Kidney epithelial cell (primary cell): Measurements from ENCODE around the gene CACNB4. TPM values are rescaled to one million over a fixed set of nuclear protein-coding genes. Genes with fewer than 3 reads are reported as not detected.

Source experiments
- DNase-seq: peaks from one replicate; pipeline ENCODE4 v3.0.0-alpha.2; 2010; ENCODE audit warnings: low read depth
- H3K27me3 ChIP-seq: 2 replicates; pipeline ENCODE4 v1.6.0; 2011; ENCODE audit warnings: low read length; ENCODE audit not compliant: control insufficient read depth, insufficient read depth
- H3K36me3 ChIP-seq: 2 replicates; pipeline ENCODE4 v1.5.1; 2011; ENCODE audit warnings: low read length; ENCODE audit not compliant: control insufficient read depth, insufficient read depth
- H3K4me3 ChIP-seq: 2 replicates; pipeline ENCODE4 v1.5.1; 2011; ENCODE audit warnings: low read depth, mild to moderate bottlenecking, control low read depth, low read length
- CTCF ChIP-seq: IDR thresholded peaks from 2 replicates; pipeline ENCODE4 v1.5.1; 2011; ENCODE audit warnings: mild to moderate bottlenecking, moderate library complexity, low read length, control low read depth, inconsistent platforms; ENCODE audit not compliant: insufficient read depth, poor library complexity, severe bottlenecking
- total RNA-seq: library from RNA; depleted of rRNA; stranded (reverse); fragments of >200 nt; gene quantifications from 2 replicates; pipeline ENCODE4 v1.2.3, GENCODE V29; 2015

CACNB4 gene
- total RNA-seq, 1 donor from 2014 or later = 0.79 TPM

DNA sequence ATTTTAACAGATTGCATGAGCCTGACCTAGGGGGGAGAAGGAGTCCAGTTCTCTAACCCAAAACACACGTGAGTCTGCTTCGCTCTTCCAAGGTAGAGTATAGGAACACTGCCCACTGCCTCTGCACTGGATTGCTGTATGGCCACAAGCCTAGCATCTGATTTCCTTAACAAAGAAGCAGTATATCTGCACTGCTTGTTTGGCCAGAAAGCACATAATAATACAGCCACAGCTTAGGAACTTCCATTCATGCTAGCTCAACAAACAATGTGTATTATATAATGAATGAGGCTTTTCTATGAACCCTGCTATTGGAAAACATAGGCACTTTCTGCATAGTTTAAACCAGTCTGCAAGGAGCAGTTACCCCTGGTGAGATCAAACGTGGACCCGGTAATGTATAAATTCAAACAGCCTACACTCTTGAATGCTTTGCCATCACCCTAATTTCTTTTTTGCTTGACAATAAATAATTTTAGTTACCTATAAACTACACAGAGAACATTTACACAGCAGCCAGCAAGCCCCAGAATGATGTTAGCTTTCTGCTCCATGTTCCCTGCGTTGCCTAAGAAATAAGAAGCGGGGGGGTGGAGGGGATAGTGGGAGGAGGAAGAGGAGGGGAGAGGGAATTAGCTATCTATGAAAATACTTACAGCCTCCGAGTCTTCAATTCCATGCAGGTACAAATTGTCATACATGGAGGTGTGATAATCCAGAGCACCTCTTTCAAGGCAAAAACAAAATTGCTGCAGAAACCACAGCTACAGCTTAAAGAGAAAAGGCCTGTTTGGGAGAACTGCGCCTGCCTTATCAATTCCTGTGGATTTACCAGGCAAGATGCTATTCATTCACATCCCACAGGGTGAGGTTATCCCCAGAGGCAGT lies 125.6 kb downstream of the CACNB4 start:
- DNase-seq = no peak
- TF ChIP-seq CTCF = no peak
- Histone ChIP-seq H3K4me3 (no peak overlapping the region), H3K36me3 (no peaks in the 10 kb centered on the region), H3K27me3 (peaks cover 3% of the 10 kb centered on the region)

DNA sequence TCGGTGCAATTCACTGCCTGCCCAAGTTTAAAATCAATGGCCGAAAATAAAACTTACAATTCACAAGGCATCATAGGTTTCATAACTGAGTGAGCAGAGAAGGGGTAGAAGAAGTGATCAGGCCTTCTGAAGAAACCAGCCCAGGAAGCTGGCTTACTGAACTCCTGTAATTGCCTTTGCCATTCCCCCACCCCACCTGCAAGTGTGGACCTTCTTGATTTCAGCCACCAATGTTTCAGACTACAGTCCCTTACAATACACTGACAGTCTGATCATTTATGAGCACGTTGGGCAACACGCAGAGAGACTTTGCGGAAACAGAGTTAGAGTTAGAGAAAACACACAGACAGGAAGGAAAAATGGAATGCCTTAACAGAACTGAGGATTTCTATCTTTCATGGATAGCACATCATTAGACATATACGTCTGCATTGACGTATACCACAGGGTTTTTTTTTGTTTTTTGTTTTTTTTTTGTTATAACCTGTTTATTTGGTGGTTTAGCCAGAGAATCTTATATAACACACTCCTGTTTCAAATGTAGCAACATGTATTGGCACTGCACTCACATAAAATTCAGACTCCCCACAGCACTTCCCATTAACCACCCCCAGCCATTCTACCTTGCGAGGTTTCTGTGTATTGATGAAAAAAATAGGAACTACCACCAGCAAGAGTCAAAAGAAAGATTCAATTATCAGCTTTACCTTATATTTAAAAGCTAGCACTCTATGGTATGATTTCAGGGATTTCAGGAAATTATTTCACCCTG lies 126.4 kb downstream of the CACNB4 start:
- no peak for DNase-seq
- Histone ChIP-seq H3K4me3 (no peak overlapping the region), H3K36me3 (no peaks in the 10 kb centered on the region), H3K27me3 (peaks cover 3% of the 10 kb centered on the region)
- TF ChIP-seq CTCF = no peak

- Histone ChIP-seq H3K4me3 (no peak overlapping the region), H3K27me3 (peaks cover 3% of the 10 kb centered on the region), H3K36me3 (no peaks in the 10 kb centered on the region)
- DNase-seq = no peak
- no peak for TF ChIP-seq CTCF
Observed at GRCh38 chr2:151971301-151972051, 127.4 kb downstream of the CACNB4 start.

GRCh38 chr2:151968770-151969470 lies 129.9 kb downstream of the CACNB4 start:
- TF ChIP-seq CTCF = no peak
- no peak for DNase-seq
- H3K4me3 ChIP-seq = no peak overlapping the region
- H3K27me3 ChIP-seq = peaks cover 3% of the 10 kb centered on the region
- H3K36me3 ChIP-seq = no peaks in the 10 kb centered on the region
